Mammary epithelial cell (primary cell): ENCODE data around the gene RAX2.

Experiments
- EZH2 ChIP-seq: IDR thresholded peaks from 2 replicates; pipeline ENCODE4 v1.6.1; 2012; ENCODE audit warnings: low read length, inconsistent platforms, borderline replicate concordance
- TF ChIP-seq, protein P1 (sequence below), 2 donors: IDR thresholded peaks in 1 of 2; conservative IDR thresholded peaks in 1 of 2; 2 replicates each; pipeline ENCODE4 v1.5.1; 2011 to 2012; ENCODE audit warnings: inconsistent platforms in 2 of 2, low read length in 2 of 2, mild to moderate bottlenecking in 2 of 2, control low read depth in 1 of 2, low read depth in 1 of 2; ENCODE audit not compliant: insufficient read depth in 1 of 2; ENCODE audit errors: extremely low read depth in 1 of 2

DNA sequence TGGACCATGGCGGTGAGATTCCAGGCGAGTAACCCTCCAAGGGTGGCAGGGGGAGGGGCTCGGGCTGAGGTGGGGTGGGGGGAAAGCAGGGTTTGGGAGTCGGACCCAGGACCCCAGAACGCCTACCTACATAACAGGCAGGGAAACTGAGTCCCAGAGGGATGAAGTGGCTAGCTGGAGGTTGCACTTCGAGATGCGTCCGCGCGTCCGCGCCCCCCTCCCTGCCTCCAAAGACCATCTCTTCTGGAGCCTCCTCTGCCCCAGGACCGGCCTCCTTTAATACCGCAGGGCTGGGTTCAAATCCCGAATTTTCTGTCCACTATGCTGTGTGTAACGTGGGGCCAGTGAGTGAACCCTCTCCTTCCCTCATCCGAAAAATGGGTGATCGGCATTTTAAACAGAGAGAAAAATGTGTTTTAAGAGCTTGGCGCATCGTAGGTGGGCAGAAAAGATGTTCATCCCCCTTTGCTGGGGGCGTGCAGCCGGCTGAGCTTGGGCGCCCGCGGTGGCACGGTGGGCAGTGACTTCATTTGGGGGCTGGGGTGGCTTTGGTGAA lies 50.1 kb downstream of the RAX2 start:
- TF ChIP-seq, protein P1, sequence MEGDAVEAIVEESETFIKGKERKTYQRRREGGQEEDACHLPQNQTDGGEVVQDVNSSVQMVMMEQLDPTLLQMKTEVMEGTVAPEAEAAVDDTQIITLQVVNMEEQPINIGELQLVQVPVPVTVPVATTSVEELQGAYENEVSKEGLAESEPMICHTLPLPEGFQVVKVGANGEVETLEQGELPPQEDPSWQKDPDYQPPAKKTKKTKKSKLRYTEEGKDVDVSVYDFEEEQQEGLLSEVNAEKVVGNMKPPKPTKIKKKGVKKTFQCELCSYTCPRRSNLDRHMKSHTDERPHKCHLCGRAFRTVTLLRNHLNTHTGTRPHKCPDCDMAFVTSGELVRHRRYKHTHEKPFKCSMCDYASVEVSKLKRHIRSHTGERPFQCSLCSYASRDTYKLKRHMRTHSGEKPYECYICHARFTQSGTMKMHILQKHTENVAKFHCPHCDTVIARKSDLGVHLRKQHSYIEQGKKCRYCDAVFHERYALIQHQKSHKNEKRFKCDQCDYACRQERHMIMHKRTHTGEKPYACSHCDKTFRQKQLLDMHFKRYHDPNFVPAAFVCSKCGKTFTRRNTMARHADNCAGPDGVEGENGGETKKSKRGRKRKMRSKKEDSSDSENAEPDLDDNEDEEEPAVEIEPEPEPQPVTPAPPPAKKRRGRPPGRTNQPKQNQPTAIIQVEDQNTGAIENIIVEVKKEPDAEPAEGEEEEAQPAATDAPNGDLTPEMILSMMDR (conservative IDR thresholded peaks at IDR 0.05 in 1 of 2, IDR thresholded peaks at IDR 0.05 in 1 of 2; ENCODE audit: extremely low read depth in 1 of 2, insufficient read depth in 1 of 2, low read depth in 1 of 2, low read length in 2 of 2): no peak
- no peak for TF ChIP-seq EZH2
